HEK293 (cell line): ENCODE data around the gene MAP1LC3B2.

ENCODE experiments used
- CTCF ChIA-PET: fragments of 350-600 bp; formaldehyde crosslinking; extraction: SDS; loops from one replicate; lab custom pipeline; 2021; ENCODE audit warnings: antibody characterized with exemption; lab: Yijun Ruan, JAX
- POLR2A ChIA-PET: fragments of 300-600 bp; formaldehyde crosslinking; extraction: SDS; loops from one replicate; lab custom pipeline; 2020; ENCODE audit warnings: antibody characterized with exemption, inconsistent platforms; lab: Yijun Ruan, JAX
- H3K27ac ChIP-seq: fragments of 200-500 bp; sonication (Bioruptor generic); 2 replicates; pipeline ENCODE4 v1.5.1; 2014; ENCODE audit warnings: low read depth, low read length, control low read depth, inconsistent platforms; ENCODE audit errors: extremely low read depth
- H3K36me3 ChIP-seq, 2 experiments: fragments of 200-500 bp in 1 of 2; sonication (Bioruptor generic) in 1 of 2; 1 replicate in 1 of 2; 2 replicates in 1 of 2; pipeline ENCODE4 v1.5.1; 2014 to 2017; ENCODE audit warnings: inconsistent platforms in 2 of 2, low read length in 2 of 2; ENCODE audit not compliant: control insufficient read depth in 2 of 2, insufficient read depth in 1 of 2
- H3K4me1 ChIP-seq: fragments of 200-500 bp; sonication (Bioruptor generic); 2 replicates; pipeline ENCODE4 v1.5.1; 2014; ENCODE audit warnings: mild to moderate bottlenecking, low read length, inconsistent platforms; ENCODE audit not compliant: control insufficient read depth, insufficient read depth
- H3K4me3 ChIP-seq: 2 replicates; pipeline ENCODE4 v1.5.1; 2011; ENCODE audit warnings: low read depth, mild to moderate bottlenecking, control low read depth, low read length, moderate library complexity
- H3K9me3 ChIP-seq: fragments of 200-500 bp; sonication (Bioruptor generic); 2 replicates; pipeline ENCODE4 v1.5.1; 2014; ENCODE audit warnings: low read depth, low read length, inconsistent platforms; ENCODE audit not compliant: control insufficient read depth, insufficient read depth
- HOXA7 ChIP-seq: sonication (generic); formaldehyde crosslinking; IDR thresholded peaks from 2 replicates; pipeline ENCODE4 v1.8.1; 2022; ENCODE audit warnings: missing genetic modification reagents, borderline replicate concordance
- KLF1 ChIP-seq: fragments of 450-650 bp; formaldehyde crosslinking; IDR thresholded peaks from 2 replicates; pipeline ENCODE4 v1.5.1; 2016; ENCODE audit warnings: missing biosample characterization, missing genetic modification characterization
- KLF10 ChIP-seq: fragments of 450-650 bp; IDR thresholded peaks from 2 replicates; pipeline ENCODE4 v1.5.1; 2018; ENCODE audit warnings: missing biosample characterization, mild to moderate bottlenecking, missing genetic modification characterization
- KLF16 ChIP-seq: fragments of 450-650 bp; formaldehyde crosslinking; IDR thresholded peaks from 2 replicates; pipeline ENCODE4 v1.5.1; 2017; ENCODE audit warnings: missing biosample characterization, missing genetic modification characterization
- MEIS1 ChIP-seq: sonication (generic); formaldehyde crosslinking; IDR thresholded peaks from 2 replicates; pipeline ENCODE4 v1.8.1; 2022; ENCODE audit warnings: missing genetic modification reagents, mild to moderate bottlenecking, borderline replicate concordance
- ZEB2 ChIP-seq: fragments of 450-650 bp; formaldehyde crosslinking; IDR thresholded peaks from 2 replicates; pipeline ENCODE4 v1.5.1; 2016; ENCODE audit warnings: missing biosample characterization, missing genetic modification characterization
- ZFP37 ChIP-seq: fragments of 450-650 bp; formaldehyde crosslinking; IDR thresholded peaks from 2 replicates; pipeline ENCODE4 v1.5.1; 2016; ENCODE audit warnings: missing biosample characterization, missing genetic modification characterization
- ZIC2 ChIP-seq: fragments of 450-650 bp; formaldehyde crosslinking; IDR thresholded peaks from 2 replicates; pipeline ENCODE4 v1.5.1; 2016; ENCODE audit warnings: missing biosample characterization, missing genetic modification characterization
- ZNF169 ChIP-seq: fragments of 450-650 bp; formaldehyde crosslinking; IDR thresholded peaks from 2 replicates; pipeline ENCODE4 v1.5.1; 2016; ENCODE audit warnings: missing biosample characterization, missing genetic modification characterization
- ZNF24 ChIP-seq: fragments of 450-650 bp; formaldehyde crosslinking; IDR thresholded peaks from 2 replicates; pipeline ENCODE4 v1.5.1; 2016; ENCODE audit warnings: missing biosample characterization, missing genetic modification characterization
- ZNF302 ChIP-seq: fragments of 450-650 bp; formaldehyde crosslinking; IDR thresholded peaks from 2 replicates; pipeline ENCODE4 v1.5.1; 2016; ENCODE audit warnings: missing biosample characterization, missing genetic modification characterization, low read depth
- ZNF341 ChIP-seq: fragments of 450-650 bp; formaldehyde crosslinking; IDR thresholded peaks from 2 replicates; pipeline ENCODE4; 2016; ENCODE audit warnings: low read depth, missing biosample characterization, missing genetic modification characterization
- ZNF350 ChIP-seq: fragments of 450-650 bp; formaldehyde crosslinking; IDR thresholded peaks from 2 replicates; pipeline ENCODE4 v1.5.0; 2017; ENCODE audit warnings: missing biosample characterization, mild to moderate bottlenecking, missing genetic modification characterization
- ZNF521 ChIP-seq: fragments of 450-650 bp; formaldehyde crosslinking; IDR thresholded peaks from 2 replicates; pipeline ENCODE4 v1.5.1; 2017; ENCODE audit warnings: missing biosample characterization, mild to moderate bottlenecking, missing genetic modification characterization
- ZNF555 ChIP-seq: fragments of 450-650 bp; formaldehyde crosslinking; conservative IDR thresholded peaks from 2 replicates; pipeline ENCODE4 v1.5.1; 2017; ENCODE audit warnings: missing biosample characterization, mild to moderate bottlenecking, missing genetic modification characterization, inconsistent platforms
- ZNF561 ChIP-seq: fragments of 450-650 bp; IDR thresholded peaks from 2 replicates; pipeline ENCODE4 v1.5.1; 2018; ENCODE audit warnings: missing biosample characterization, missing genetic modification characterization, borderline replicate concordance
- ZNF626 ChIP-seq: fragments of 450-650 bp; sonication (Bioruptor Pico); formaldehyde crosslinking; IDR thresholded peaks from 2 replicates; pipeline ENCODE4 v1.5.1; 2018; ENCODE audit warnings: missing biosample characterization, missing genetic modification characterization, inconsistent platforms
- ZNF791 ChIP-seq: fragments of 450-650 bp; formaldehyde crosslinking; IDR thresholded peaks from 2 replicates; pipeline ENCODE4 v1.5.1; 2016; ENCODE audit warnings: missing biosample characterization, missing genetic modification characterization
- ZNF792 ChIP-seq: fragments of 450-650 bp; formaldehyde crosslinking; IDR thresholded peaks from 2 replicates; pipeline ENCODE4 v1.5.1; 2016; ENCODE audit warnings: missing biosample characterization, missing genetic modification characterization
- ZNF830 ChIP-seq: fragments of 450-650 bp; IDR thresholded peaks from 2 replicates; pipeline ENCODE4 v1.5.0; 2018; ENCODE audit warnings: missing biosample characterization, missing genetic modification characterization, low read depth, mild to moderate bottlenecking, moderate library complexity
- ZSCAN16 ChIP-seq: fragments of 450-650 bp; formaldehyde crosslinking; IDR thresholded peaks from 2 replicates; pipeline ENCODE4 v1.5.1; 2016; ENCODE audit warnings: missing biosample characterization, missing genetic modification characterization
- TF ChIP-seq, protein P1 (sequence below): fragments of 450-650 bp; formaldehyde crosslinking; IDR thresholded peaks from 2 replicates; pipeline ENCODE4 v1.5.1; 2017; ENCODE audit warnings: missing biosample characterization, missing genetic modification characterization
- TF ChIP-seq, protein P2 (sequence below): fragments of 450-650 bp; formaldehyde crosslinking; IDR thresholded peaks from 2 replicates; pipeline ENCODE4 v1.5.1; 2017; ENCODE audit warnings: missing biosample characterization, missing genetic modification characterization
- TF ChIP-seq, protein P3 (sequence below): fragments of 450-650 bp; formaldehyde crosslinking; IDR thresholded peaks from 2 replicates; pipeline ENCODE4 v1.5.1; 2016; ENCODE audit warnings: missing biosample characterization, missing genetic modification characterization, borderline replicate concordance

The MAP1LC3B2 gene

DNA sequence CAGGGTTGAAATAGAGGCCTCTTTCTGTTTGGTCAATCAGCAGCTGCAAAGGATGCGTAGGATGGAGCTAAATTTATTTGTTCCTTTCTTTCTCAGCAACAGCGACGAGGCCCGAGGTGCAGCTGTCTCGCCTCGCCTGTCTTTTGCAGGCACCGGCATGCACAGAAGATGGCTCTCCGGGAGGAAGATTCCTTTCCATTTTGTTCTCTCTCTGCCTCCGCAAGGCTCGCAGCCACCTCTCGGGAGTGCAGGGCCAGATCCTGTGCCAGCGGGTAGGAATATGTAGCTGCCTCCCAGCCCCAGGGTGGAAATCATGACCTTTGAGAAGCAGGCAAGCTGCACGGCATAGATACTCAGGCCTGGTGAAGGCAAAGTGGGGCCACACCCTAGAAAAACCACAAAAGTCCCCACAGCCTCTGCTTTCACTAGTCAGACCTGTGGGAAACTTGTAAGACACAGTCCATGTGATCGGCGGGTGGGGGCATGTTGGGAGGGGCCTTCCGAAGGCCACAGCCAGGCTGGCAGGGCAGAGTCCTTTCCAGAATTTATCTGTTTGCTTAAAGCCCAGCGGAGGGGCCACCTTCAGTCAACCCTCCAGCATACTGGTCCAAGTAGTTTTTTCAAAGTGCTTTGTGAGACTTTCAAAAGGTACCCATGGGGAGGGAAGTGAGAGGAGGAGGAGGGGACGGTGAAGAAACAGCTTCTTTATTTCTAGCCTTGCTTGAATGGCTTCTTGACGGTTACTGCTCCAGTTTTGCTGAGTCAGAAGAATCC lies at the start of gene MAP1LC3B2:
MAP1LC3B2 (plus strand) TSS at position 220 of the 774 bp plus-strand sequence. CDS start 16,562 bp downstream, outside the sequence.
- Histone ChIP-seq H3K9me3 (no peaks in the 10 kb centered on the region), H3K4me3 (no peak within 1 kb of the TSS), H3K36me3 (no peaks in the 10 kb centered on the region), H3K27ac (no peak within 1 kb of the TSS), H3K4me1 (no peaks in the 10 kb centered on the region)
- TF ChIP-seq KLF1 (tag by site-specific recombination) (peak; percentile 79), ZNF555 (tag by site-specific recombination) (no peak), ZNF341 (tag by site-specific recombination) (no peak)
- ChIA-PET POLR2A (no interaction called here), CTCF (no interaction called here)

DNA sequence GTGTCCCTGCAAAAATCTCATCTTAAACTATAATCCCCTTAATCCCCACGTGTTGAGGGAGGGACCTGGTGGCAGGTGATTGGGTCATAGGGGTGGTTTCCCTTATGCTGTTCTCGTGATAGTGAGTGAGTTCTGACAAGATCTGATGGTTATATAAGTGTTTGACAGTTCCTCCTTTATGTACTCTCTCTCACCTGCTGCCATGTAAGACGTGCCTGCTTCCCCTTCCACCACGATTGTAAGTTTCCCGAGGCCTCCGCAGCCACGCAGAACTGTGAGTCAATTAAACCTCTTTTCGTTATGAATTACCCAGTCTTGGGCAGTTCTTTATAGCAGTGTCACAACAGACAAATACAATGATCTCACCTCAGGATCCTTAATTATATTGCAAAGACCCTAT lies 45.2 kb upstream of the MAP1LC3B2 start:
- H3K4me3 ChIP-seq: no peak overlapping the region
- H3K27ac ChIP-seq: no peak overlapping the region
- no peaks in the 10 kb centered on the region for H3K9me3 ChIP-seq
- no peaks in the 10 kb centered on the region for H3K4me1 ChIP-seq
- POLR2A ChIA-PET: no interaction called here
- TF ChIP-seq KLF16 (tag by site-specific recombination) (no peak), ZSCAN16 (no peak), ZNF626 (no peak), ZNF169 (tag by site-specific recombination) (no peak), ZNF830 (tag by site-specific recombination) (no peak)
- TF ChIP-seq, protein P1, sequence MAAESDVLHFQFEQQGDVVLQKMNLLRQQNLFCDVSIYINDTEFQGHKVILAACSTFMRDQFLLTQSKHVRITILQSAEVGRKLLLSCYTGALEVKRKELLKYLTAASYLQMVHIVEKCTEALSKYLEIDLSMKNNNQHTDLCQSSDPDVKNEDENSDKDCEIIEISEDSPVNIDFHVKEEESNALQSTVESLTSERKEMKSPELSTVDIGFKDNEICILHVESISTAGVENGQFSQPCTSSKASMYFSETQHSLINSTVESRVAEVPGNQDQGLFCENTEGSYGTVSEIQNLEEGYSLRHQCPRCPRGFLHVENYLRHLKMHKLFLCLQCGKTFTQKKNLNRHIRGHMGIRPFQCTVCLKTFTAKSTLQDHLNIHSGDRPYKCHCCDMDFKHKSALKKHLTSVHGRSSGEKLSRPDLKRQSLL (tag by site-specific recombination): no peak
- no peaks in the 10 kb centered on the region for H3K36me3 ChIP-seq
- CTCF ChIA-PET: no interaction called here

DNA sequence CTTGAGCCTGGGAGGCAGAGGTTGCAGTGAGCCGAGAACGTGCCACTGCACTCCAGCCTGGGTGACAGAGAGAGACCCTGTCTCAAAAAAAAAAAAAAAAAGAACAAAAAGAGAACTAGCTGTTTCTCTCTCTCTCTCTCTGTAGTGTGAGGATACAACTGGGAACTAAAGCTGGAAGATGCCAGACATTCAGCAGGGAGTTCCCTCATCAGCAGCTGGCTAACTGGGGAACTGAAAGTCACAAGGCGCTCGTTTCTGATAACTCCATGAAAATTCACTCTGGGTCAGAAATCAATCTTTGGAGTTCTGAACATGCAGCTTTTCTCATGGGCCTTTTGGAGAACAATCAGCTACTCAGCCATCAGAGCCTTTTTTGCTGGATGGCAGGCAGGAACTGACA lies 43.5 kb upstream of the MAP1LC3B2 start:
- H3K27ac ChIP-seq: no peak overlapping the region
- POLR2A ChIA-PET: interaction anchor here (0.6 kb wide), 1 partner anchor 74 kb away, joined by 3 read pairs; no protein-coding TSS in a partner anchor
- CTCF ChIA-PET: interaction anchor here (0.9 kb wide), 1 partner anchor 183 kb away, joined by 3 read pairs; no protein-coding TSS in a partner anchor

More for the DNA sequence above, 43.5 kb upstream of the MAP1LC3B2 start:
- TF ChIP-seq ZNF350 (tag by site-specific recombination): no peak
- TF ChIP-seq ZIC2 (tag by site-specific recombination): no peak
- TF ChIP-seq ZFP37 (tag by site-specific recombination): no peak
- TF ChIP-seq ZNF24 (tag by site-specific recombination): no peak
- TF ChIP-seq, protein P2, sequence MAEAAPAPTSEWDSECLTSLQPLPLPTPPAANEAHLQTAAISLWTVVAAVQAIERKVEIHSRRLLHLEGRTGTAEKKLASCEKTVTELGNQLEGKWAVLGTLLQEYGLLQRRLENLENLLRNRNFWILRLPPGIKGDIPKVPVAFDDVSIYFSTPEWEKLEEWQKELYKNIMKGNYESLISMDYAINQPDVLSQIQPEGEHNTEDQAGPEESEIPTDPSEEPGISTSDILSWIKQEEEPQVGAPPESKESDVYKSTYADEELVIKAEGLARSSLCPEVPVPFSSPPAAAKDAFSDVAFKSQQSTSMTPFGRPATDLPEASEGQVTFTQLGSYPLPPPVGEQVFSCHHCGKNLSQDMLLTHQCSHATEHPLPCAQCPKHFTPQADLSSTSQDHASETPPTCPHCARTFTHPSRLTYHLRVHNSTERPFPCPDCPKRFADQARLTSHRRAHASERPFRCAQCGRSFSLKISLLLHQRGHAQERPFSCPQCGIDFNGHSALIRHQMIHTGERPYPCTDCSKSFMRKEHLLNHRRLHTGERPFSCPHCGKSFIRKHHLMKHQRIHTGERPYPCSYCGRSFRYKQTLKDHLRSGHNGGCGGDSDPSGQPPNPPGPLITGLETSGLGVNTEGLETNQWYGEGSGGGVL (tag by site-specific recombination): no peak
- TF ChIP-seq ZEB2: no peak
- no peak for TF ChIP-seq ZNF302 (tag by site-specific recombination)
- TF ChIP-seq HOXA7 (CRISPR knock-in tag): no peak
- no peak for TF ChIP-seq ZNF792 (tag by site-specific recombination)
- no peak for TF ChIP-seq KLF10
- TF ChIP-seq, protein P3, sequence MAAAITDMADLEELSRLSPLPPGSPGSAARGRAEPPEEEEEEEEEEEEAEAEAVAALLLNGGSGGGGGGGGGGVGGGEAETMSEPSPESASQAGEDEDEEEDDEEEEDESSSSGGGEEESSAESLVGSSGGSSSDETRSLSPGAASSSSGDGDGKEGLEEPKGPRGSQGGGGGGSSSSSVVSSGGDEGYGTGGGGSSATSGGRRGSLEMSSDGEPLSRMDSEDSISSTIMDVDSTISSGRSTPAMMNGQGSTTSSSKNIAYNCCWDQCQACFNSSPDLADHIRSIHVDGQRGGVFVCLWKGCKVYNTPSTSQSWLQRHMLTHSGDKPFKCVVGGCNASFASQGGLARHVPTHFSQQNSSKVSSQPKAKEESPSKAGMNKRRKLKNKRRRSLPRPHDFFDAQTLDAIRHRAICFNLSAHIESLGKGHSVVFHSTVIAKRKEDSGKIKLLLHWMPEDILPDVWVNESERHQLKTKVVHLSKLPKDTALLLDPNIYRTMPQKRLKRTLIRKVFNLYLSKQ (tag by site-specific recombination): no peak
- TF ChIP-seq ZNF521 (tag by site-specific recombination): no peak
- no peak for TF ChIP-seq ZNF561 (tag by site-specific recombination)
- TF ChIP-seq, protein P1 (tag by site-specific recombination): no peak
- no peak for TF ChIP-seq MEIS1 (CRISPR knock-in tag)
- TF ChIP-seq ZNF791 (tag by site-specific recombination): no peak
- Histone ChIP-seq H3K9me3 (no peaks in the 10 kb centered on the region), H3K4me3 (no peak overlapping the region), H3K36me3 (no peaks in the 10 kb centered on the region), H3K4me1 (no peaks in the 10 kb centered on the region)
